GM23248 (cell line): ENCODE results near the gene TFCP2L1. TPM values are rescaled to one million over a fixed set of nuclear protein-coding genes. Genes with fewer than 3 reads are reported as not detected.
"Not testable (repeated sequence)": the region's sequence is repeated elsewhere in the genome, so short reads cannot be mapped to it uniquely, and the experiment has no call there.

Experiments
- DNase-seq: peaks from one replicate; pipeline ENCODE4 v3.0.0-alpha.2; 2015
- H2AFZ ChIP-seq: fragments of 200-600 bp; sonication (generic); 2 replicates; pipeline ENCODE4 v1.6.1; 2016; ENCODE audit warnings: antibody characterized with exemption
- H3F3A ChIP-seq: fragments of 200-600 bp; sonication (generic); 2 replicates; pipeline ENCODE4 v1.6.1; 2016; ENCODE audit warnings: mild to moderate bottlenecking, antibody characterized with exemption, mixed run types; ENCODE audit not compliant: insufficient read depth
- H3K27ac ChIP-seq: fragments of 200-600 bp; sonication (generic); 2 replicates; pipeline ENCODE4 v1.5.1; 2016; ENCODE audit warnings: mild to moderate bottlenecking
- H3K27me3 ChIP-seq: fragments of 200-600 bp; sonication (generic); replicated peaks from 2 replicates; pipeline ENCODE4 v1.6.1; 2016; ENCODE audit warnings: mild to moderate bottlenecking; ENCODE audit not compliant: insufficient read depth
- H3K36me3 ChIP-seq: fragments of 200-600 bp; sonication (generic); 2 replicates; pipeline ENCODE4 v1.6.1; 2016; ENCODE audit warnings: low read depth, mild to moderate bottlenecking
- H3K4me1 ChIP-seq: fragments of 200-600 bp; sonication (generic); 2 replicates; pipeline ENCODE4 v1.6.1; 2016; ENCODE audit warnings: mild to moderate bottlenecking; ENCODE audit not compliant: insufficient read depth
- H3K4me2 ChIP-seq: fragments of 200-600 bp; sonication (generic); one replicate; pipeline ENCODE4 v1.6.1; 2016; ENCODE audit warnings: mild to moderate bottlenecking; ENCODE audit not compliant: unreplicated experiment
- H3K4me3 ChIP-seq: fragments of 200-600 bp; sonication (generic); 2 replicates; pipeline ENCODE4 v1.5.1; 2016; ENCODE audit warnings: mild to moderate bottlenecking
- H3K79me2 ChIP-seq: fragments of 200-600 bp; sonication (generic); 2 replicates; pipeline ENCODE4 v1.6.1; 2016; ENCODE audit warnings: mild to moderate bottlenecking; ENCODE audit not compliant: insufficient read depth
- H3K9ac ChIP-seq: fragments of 200-600 bp; sonication (generic); 2 replicates; pipeline ENCODE4 v1.6.1; 2016; ENCODE audit warnings: mild to moderate bottlenecking
- H3K9me2 ChIP-seq: fragments of 200-600 bp; sonication (generic); 2 replicates; pipeline ENCODE4 v1.6.1; 2016; ENCODE audit warnings: mixed run types, mild to moderate bottlenecking, moderate library complexity; ENCODE audit not compliant: insufficient read depth
- H3K9me3 ChIP-seq: fragments of 200-600 bp; sonication (generic); one replicate; pipeline ENCODE4 v1.6.1; 2017; ENCODE audit warnings: low read depth
- H4K20me1 ChIP-seq: fragments of 200-600 bp; sonication (generic); 2 replicates; pipeline ENCODE4 v1.6.0; 2016; ENCODE audit not compliant: insufficient read depth
- EZH2 ChIP-seq: fragments of 200-600 bp; sonication (generic); IDR thresholded peaks from 2 replicates; pipeline ENCODE4 v1.6.1; 2018; ENCODE audit warnings: antibody characterized with exemption, mild to moderate bottlenecking; ENCODE audit not compliant: insufficient read depth, poor library complexity, severe bottlenecking
- EZH2phosphoT487 ChIP-seq: fragments of 200-600 bp; sonication (generic); IDR thresholded peaks from 2 replicates; pipeline ENCODE4 v1.6.1; 2018; ENCODE audit warnings: antibody characterized with exemption, moderate library complexity, mild to moderate bottlenecking, low read depth; ENCODE audit not compliant: insufficient read depth
- WGBS, 2 experiments: methylation state at CpG; one replicate each; pipeline ENCODE4 v1.1.6; 2015 to 2017; ENCODE audit warnings: low lambda C conversion rate in 2 of 2, low coverage in 1 of 2; ENCODE audit errors: missing lambda C conversion rate in 2 of 2; 5-methylcytosine and 5-hydroxymethylcytosine counted together
- in situ Hi-C: fragments of 300-500 bp; cut with MboI; formaldehyde crosslinking; loops from 2 replicates; pipeline ENCODE4 v1.15.0; 2020
- polyA plus RNA-seq: library from polyadenylated mRNA; unstranded; fragments of >200 nt; fragmentation: Nextera tagmentation; extraction: Ambion mirVana; gene quantifications from 2 replicates; pipeline ENCODE4 v1.2.1, GENCODE V29; 2016
- total RNA-seq: library from RNA; depleted of rRNA; stranded (reverse); fragments of >200 nt; shearing (Covaris generic); gene quantifications from 2 replicates; pipeline ENCODE4 v1.2.3, GENCODE V29; 2014

Gene TFCP2L1
- total and polyA plus RNA-seq, 2 experiments from 2014 or later, result not detected

DNA sequence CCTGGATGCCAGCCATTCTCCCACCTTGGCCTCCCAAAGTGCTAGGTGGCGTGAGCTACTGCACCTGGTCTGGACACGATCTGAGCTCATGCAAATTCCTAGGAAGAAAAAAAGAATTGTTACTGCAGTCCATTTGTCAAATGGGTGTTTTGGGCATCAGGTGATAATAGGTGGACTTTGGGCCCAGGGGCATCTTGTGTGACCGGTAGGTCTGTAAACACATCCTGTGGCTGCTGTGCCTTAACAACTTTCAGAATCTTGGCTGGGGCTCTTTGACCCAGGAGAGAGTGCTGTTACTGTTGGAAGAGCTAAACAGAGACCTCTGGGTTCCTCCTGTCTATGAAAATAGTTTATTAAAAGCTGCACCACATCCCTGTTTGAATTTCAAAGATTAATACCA, 34.9 kb upstream of the TFCP2L1 start:
- Histone ChIP-seq H4K20me1 (no peaks in the 10 kb centered on the region), H3K27ac (no peak overlapping the region), H3K27me3 (no peaks in the 10 kb centered on the region; the same call in 1 of the 2 replicates), H3K4me3 (no peak overlapping the region), H3K4me2 (no peak overlapping the region), H3K36me3 (no peaks in the 10 kb centered on the region), H3K9me3 (no peaks in the 10 kb centered on the region), H3K4me1 (no peaks in the 10 kb centered on the region), H2AFZ (no peak overlapping the region), H3K9ac (no peak overlapping the region), H3K79me2 (no peaks in the 10 kb centered on the region), H3F3A (no peaks in the 10 kb centered on the region), H3K9me2 (no peaks in the 10 kb centered on the region)
- DNase-seq, result no peak
- in situ Hi-C loops, result no loop called here
- TF ChIP-seq EZH2 (no peak), EZH2phosphoT487 (no peak)
- 66 to 77% methylated on average over 3 of the region's 3 CpGs for WGBS, 2 experiments

DNA sequence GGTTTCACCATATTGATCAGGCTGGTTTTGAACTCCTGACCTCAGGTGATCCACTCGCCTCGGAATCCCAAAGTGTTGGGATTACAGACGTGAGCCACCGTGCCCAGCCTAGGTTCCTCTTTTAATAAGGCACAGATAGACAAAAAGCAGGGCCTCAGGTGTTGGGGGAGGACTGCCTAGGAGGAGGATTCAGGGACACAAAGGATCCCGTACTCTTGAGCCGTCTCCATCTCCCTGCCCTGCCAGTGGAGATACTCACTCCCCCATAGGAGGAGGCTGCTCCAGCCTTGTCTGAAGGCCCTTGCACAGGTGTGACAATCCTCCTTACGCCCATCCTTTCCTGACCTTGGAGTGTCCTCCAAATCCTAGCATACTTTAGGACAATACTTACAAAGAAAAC, 32.0 kb upstream of the TFCP2L1 start:
- H3K27me3 ChIP-seq, result peaks cover 6% of the 10 kb centered on the region; the same call in 1 of the 2 replicates
- no peaks in the 10 kb centered on the region for H3K79me2 ChIP-seq
- H3F3A ChIP-seq, result no peaks in the 10 kb centered on the region
- TF ChIP-seq EZH2phosphoT487 (no peak), EZH2 (no peak)
- in situ Hi-C loops, result no loop called here
- no peaks in the 10 kb centered on the region for H3K36me3 ChIP-seq
- no peak overlapping the region for H2AFZ ChIP-seq
- DNase-seq, result no peak
- WGBS, 2 experiments, result 57 to 65% methylated on average over 7 of the region's 7 CpGs
- no peak overlapping the region for H3K9ac ChIP-seq
- H3K4me1 ChIP-seq, result no peaks in the 10 kb centered on the region
- no peaks in the 10 kb centered on the region for H4K20me1 ChIP-seq
- no peaks in the 10 kb centered on the region for H3K9me3 ChIP-seq
- no peaks in the 10 kb centered on the region for H3K9me2 ChIP-seq
- no peak overlapping the region for H3K4me2 ChIP-seq
- H3K27ac ChIP-seq, result no peak overlapping the region
- H3K4me3 ChIP-seq, result no peak overlapping the region

DNA sequence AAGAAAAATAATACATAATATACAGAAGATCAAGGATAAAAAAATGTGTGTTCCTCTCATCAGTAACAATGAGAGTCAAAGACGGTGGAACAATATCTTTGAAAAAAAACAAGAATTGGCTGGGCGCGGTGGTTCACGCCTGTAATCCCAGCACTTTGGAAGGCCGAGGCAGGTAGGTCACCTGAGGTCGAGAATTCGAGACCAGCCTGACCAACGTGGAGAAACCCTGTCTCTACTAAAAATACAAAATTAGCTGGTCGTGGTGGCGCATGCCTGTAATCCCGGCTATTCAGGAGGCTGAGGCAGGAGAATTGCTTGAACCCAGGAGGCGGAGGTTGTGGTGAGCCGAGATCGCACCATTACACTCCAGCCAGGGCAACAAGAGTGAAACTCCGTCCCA, 28.7 kb upstream of the TFCP2L1 start:
- in situ Hi-C loops, H3F3A ChIP-seq, H3K4me2 ChIP-seq, H3K36me3 ChIP-seq, H3K9ac ChIP-seq, DNase-seq, H3K9me2 ChIP-seq, H2AFZ ChIP-seq, H3K27ac ChIP-seq, H4K20me1 ChIP-seq, H3K4me3 ChIP-seq, H3K79me2 ChIP-seq, H3K4me1 ChIP-seq, H3K9me3 ChIP-seq: not testable (repeated sequence)
- WGBS, 2 experiments, result 63 to 65% methylated on average over 15 of the region's 15 CpGs
- peaks cover 29% of the 10 kb centered on the region; the same call in 1 of the 2 replicates for H3K27me3 ChIP-seq

DNA sequence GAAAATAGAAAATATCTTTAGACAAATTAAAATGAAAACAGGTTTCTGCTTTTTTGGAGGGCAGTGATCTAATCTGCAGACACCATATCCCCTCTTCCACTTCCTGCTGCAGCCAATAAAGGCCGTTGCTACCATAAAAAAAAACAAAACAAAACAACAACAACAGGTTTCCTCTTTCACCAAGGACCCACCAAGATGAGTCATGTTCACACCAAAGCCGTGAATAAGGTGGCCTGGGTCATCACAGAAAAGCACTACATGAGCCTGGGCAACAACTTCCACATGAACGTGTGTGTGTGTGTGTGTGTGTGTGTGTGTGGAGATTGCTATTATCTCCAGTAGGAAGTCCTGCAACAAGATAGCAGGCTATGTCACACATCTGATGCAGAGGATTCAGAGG, 24.8 kb upstream of the TFCP2L1 start:
- Histone ChIP-seq H3K9me2 (no peaks in the 10 kb centered on the region), H3K27me3 (peaks cover 56% of the 10 kb centered on the region), H3K79me2 (no peaks in the 10 kb centered on the region), H3K4me2 (no peak overlapping the region), H3K4me3 (no peak overlapping the region), H3K9ac (no peak overlapping the region), H3K9me3 (no peaks in the 10 kb centered on the region), H3K27ac (no peak overlapping the region), H3F3A (no peaks in the 10 kb centered on the region), H3K4me1 (no peaks in the 10 kb centered on the region), H3K36me3 (no peaks in the 10 kb centered on the region), H2AFZ (no peak overlapping the region), H4K20me1 (no peaks in the 10 kb centered on the region)
- TF ChIP-seq EZH2 (no peak), EZH2phosphoT487 (no peak)
- WGBS, 2 experiments, result 39 to 42% methylated on average over 3 of the region's 3 CpGs
- in situ Hi-C loops, result no loop called here
- DNase-seq, result no peak

DNA sequence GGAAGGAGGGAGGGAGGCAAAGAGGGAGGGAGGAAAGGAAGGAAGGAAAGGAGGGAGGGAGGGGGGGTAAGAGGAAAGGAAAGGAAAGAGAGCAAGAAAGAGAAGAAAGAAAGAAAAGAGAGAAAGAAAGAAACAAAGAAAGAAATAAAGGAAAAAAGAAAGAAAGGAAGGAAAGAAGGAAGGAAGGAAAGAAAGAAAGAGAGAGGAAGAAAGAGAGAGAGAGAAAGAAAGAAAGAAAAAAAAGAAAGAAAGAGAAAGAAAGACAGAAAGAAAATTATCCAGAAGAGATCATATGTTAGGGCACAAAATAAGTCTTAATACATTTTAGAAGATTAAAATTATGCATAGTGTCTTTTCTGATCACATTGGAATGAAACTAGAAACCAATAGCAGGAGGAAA, 24.3 kb upstream of the TFCP2L1 start:
- H3K36me3 ChIP-seq, result no peaks in the 10 kb centered on the region
- TF ChIP-seq EZH2phosphoT487, result no peak
- no peak for DNase-seq

More for the DNA sequence above, 24.3 kb upstream of the TFCP2L1 start:
- in situ Hi-C loops, result no loop called here
- Histone ChIP-seq H3K79me2 (no peaks in the 10 kb centered on the region), H3K9me3 (no peaks in the 10 kb centered on the region), H3F3A (no peaks in the 10 kb centered on the region), H3K4me3 (no peak overlapping the region), H3K4me2 (no peak overlapping the region), H3K27me3 (peaks cover 61% of the 10 kb centered on the region), H2AFZ (no peak overlapping the region), H4K20me1 (no peaks in the 10 kb centered on the region), H3K9me2 (no peaks in the 10 kb centered on the region), H3K9ac (no peak overlapping the region), H3K4me1 (no peaks in the 10 kb centered on the region), H3K27ac (no peak overlapping the region)
